Activated CD8-positive, alpha-beta memory T cell treated with anti-CD3 and anti-CD28 coated beads, Interleukin-2, amount 10 ng/mL, durations not matched to agents 7 days and 5 days (primary cell): Measurements from ENCODE around the gene AIFM3. TPM values are rescaled to one million over a fixed set of nuclear protein-coding genes. Genes with fewer than 3 reads are reported as not detected.
A peak's percentile ranks its signal among the peaks of the same experiment; 100 is the strongest.

ENCODE experiments used
- ATAC-seq: fragments of 150-1000 bp; cut with Tn5 transposase; one replicate; pipeline ENCODE4 v1.10.0; 2021; ENCODE audit warnings: moderate library complexity
- CTCF ChIA-PET: fragments of 350-600 bp; sonication (Branson Sonifier 250); formaldehyde crosslinking; loops from one replicate; lab custom pipeline; 2021; ENCODE audit warnings: antibody characterized with exemption; lab: Charles Lee
- DNase-seq: peaks from one replicate; pipeline ENCODE4 v3.0.0-alpha.2; 2020
- H3K27ac Mint-ChIP-seq: one replicate; pipeline ENCODE4 v1.8.0; 2021; ENCODE audit warnings: mild to moderate bottlenecking, mixed read lengths
- H3K27me3 Mint-ChIP-seq: one replicate; pipeline ENCODE4 v1.8.0; 2021; ENCODE audit warnings: mixed read lengths
- H3K36me3 Mint-ChIP-seq: one replicate; pipeline ENCODE4 v1.8.0; 2021; ENCODE audit warnings: mild to moderate bottlenecking, mixed read lengths
- H3K4me1 Mint-ChIP-seq: one replicate; pipeline ENCODE4 v1.8.0; 2021; ENCODE audit warnings: mixed read lengths
- H3K4me3 Mint-ChIP-seq: one replicate; pipeline ENCODE4 v1.8.0; 2021; ENCODE audit warnings: mild to moderate bottlenecking, moderate library complexity, mixed read lengths
- H3K9me3 Mint-ChIP-seq: one replicate; pipeline ENCODE4 v1.8.0; 2022; ENCODE audit warnings: low read depth, mixed read lengths
- total RNA-seq, 2 experiments: library from RNA; stranded (reverse); gene quantifications; one replicate each; pipeline ENCODE4 v1.2.3, GENCODE V29; 2021

The AIFM3 gene
- total RNA-seq, 2 experiments from 2014 or later, result 0.66 to 0.67 TPM

DNA sequence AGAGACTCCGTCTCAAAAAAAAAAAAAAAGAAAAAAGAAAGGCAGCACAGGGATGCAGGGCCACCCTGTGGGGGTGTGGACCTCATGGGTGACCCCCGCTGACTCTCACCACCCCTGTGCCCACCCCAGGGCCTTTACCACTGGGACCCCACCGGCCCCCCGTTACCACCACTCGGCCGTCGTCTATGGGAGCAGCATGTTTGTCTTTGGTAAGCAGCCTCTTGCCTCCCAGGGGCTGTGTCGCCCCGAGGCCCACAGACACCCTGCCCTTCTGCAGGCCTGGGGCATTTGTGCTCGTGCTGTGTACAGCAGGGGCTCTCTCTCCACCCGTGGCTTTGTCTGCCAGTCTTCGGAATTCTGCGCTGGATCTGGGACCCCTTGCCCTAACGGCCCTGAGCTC, 20.3 kb downstream of the AIFM3 start:
- H3K36me3 Mint-ChIP-seq, result peaks cover 13% of the 10 kb centered on the region
- CTCF ChIA-PET, result no interaction called here
- H3K4me1 Mint-ChIP-seq, result peaks cover 27% of the 10 kb centered on the region
- no peak overlapping the region for H3K27ac Mint-ChIP-seq
- no peaks in the 10 kb centered on the region for H3K9me3 Mint-ChIP-seq
- H3K4me3 Mint-ChIP-seq, result no peak overlapping the region
- no peaks in the 10 kb centered on the region for H3K27me3 Mint-ChIP-seq
- ATAC-seq (no peak), DNase-seq (no peak)

DNA sequence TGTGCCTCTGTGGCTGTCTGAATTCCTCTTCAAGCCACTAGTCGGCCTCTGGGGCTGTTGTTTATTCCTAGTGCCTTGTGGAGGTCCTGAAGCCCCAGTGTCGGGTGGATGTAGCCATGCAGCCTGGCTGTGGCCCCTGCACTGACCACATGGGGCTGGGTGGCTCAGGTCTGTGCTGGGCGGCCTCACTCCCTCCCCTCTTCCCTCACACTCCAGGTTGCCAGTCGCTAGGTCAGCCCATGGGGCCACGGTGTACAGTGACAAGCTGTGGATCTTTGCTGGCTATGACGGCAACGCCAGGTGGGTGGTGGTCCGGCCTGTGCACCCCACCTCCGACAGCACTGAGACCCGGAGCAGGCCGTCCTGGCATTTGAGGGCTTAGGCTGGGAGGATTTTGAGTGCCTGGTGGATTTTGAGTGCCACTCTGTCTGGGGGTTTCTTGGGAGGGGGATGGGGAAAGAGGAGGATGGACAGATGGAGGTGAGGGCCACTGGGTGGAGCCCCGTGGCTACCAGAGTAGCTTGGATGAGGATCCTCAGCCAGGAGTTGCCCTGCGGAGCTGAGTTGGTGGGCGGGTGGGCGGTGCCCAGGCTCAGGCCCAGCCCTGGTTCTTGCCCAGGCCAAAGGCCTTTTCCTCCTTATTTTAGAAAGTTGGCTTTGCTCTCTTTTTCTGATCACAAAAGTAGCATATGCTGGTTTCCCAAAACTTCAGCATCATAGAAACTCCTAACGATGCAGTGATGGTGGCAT, 21.7 kb downstream of the AIFM3 start:
- Mint-ChIP-seq H3K4me1 (peaks cover 14% of the 10 kb centered on the region), H3K27ac (no peak overlapping the region), H3K36me3 (peaks cover 13% of the 10 kb centered on the region), H3K9me3 (no peaks in the 10 kb centered on the region), H3K4me3 (no peak overlapping the region), H3K27me3 (no peaks in the 10 kb centered on the region)
- no peak for DNase-seq
- CTCF ChIA-PET, result no interaction called here
- no peak for ATAC-seq

DNA sequence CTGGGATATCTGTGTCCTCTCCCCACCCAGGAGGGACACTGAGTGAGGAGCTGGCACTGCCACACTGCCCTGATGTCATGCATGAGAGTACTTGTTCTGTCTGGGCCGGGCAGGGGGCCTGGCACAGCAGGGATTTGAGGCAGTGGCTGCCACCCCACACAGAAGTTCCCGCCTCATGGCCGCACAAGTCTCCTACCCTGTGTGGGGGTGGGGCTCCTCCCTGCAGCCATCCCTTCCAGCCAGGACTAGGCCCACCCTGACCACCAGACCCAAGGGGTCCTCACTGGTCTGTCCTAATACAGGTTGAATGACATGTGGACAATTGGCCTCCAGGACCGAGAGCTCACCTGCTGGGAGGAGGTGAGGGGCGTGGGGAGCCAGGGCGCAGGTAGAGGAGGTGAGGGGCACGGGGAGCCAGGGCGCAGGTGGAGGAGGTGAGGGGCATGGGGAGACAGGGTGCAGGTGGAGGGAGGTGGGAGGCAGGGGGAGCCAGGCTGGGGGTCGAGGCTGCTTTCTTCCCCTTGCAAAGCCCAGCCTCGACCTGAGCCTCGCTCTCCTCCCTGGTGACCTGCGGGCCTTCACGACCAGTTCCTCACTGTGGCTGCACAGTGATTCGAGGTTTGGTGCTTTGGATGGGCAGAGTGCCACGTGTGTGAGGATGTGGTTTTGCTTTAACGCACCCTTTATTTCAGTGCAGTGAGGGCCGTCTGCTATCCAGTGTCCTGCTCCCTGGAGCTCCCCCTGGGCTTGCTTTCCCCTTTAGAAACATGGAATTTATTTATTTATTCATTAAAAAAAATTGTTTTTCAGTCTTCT, 22.5 kb downstream of the AIFM3 start:
- CTCF ChIA-PET, result interaction anchor here (1.3 kb wide), 1 partner anchor 7 kb away, joined by 3 read pairs; the partner anchor contains the start of gene LZTR1
- H3K27me3 Mint-ChIP-seq, result no peaks in the 10 kb centered on the region
- H3K27ac Mint-ChIP-seq, result no peak overlapping the region
- no peak overlapping the region for H3K4me3 Mint-ChIP-seq
- DNase-seq (no peak), ATAC-seq (no peak)
- peaks cover 13% of the 10 kb centered on the region for H3K36me3 Mint-ChIP-seq
- no peaks in the 10 kb centered on the region for H3K9me3 Mint-ChIP-seq
- peaks cover 11% of the 10 kb centered on the region for H3K4me1 Mint-ChIP-seq

DNA sequence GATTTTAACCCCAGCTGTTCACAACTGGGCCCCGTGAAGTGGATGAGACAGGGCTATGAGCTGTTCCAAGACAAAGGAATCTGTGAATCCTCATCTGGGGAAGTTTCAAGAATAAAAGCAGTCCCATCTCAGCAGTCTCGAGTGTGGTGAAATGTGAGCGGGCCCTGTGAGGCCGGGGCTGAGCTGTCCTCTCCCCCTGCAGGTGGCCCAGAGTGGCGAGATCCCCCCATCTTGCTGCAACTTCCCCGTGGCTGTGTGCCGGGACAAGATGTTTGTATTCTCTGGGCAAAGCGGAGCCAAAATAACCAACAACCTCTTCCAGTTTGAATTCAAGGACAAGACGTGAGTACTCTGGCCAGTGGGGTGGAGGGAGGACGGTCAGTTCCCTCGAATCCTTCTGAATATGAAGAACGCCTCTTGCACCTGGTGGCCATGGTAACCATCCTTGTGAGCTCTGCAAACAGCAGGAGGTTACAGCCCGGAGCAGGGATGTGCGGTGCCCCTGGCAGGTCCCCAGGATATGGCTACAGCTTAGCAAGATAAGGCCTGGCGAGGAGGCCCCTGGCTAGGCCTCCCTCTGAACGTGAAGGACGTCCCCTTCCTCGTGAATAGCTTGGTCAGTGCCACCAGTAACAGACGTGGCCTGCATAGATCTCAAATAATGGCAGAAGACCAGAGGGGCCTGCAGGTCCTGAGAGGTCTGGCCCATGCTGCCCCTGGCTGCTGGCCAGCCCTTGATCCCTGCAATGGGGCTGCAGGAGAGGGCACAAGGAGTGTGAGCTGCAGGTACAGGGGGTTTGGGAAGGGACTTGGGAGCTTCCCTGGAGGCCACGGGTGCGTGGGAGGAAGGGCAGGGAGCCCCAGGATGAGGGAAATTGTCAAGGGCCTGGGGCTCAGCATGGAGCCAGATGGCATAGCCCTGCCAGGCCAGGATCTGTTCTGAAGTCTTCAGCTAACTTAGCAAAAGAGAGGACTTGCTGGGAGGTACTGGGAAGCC, 23.4 kb downstream of the AIFM3 start:
- no peak overlapping the region for H3K4me3 Mint-ChIP-seq
- ATAC-seq (no peak), DNase-seq (no peak)
- peaks cover 13% of the 10 kb centered on the region for H3K36me3 Mint-ChIP-seq
- peaks cover 11% of the 10 kb centered on the region for H3K4me1 Mint-ChIP-seq
- H3K9me3 Mint-ChIP-seq, result no peaks in the 10 kb centered on the region
- CTCF ChIA-PET, result interaction anchor here (1.1 to 1.3 kb wide), 2 partner anchors 8 to 12 kb away, joined by 3 read pairs; partner anchors contain the start of genes LZTR1 and THAP7
- H3K27ac Mint-ChIP-seq, result peak overlapping the region; percentile 49
- no peaks in the 10 kb centered on the region for H3K27me3 Mint-ChIP-seq

DNA sequence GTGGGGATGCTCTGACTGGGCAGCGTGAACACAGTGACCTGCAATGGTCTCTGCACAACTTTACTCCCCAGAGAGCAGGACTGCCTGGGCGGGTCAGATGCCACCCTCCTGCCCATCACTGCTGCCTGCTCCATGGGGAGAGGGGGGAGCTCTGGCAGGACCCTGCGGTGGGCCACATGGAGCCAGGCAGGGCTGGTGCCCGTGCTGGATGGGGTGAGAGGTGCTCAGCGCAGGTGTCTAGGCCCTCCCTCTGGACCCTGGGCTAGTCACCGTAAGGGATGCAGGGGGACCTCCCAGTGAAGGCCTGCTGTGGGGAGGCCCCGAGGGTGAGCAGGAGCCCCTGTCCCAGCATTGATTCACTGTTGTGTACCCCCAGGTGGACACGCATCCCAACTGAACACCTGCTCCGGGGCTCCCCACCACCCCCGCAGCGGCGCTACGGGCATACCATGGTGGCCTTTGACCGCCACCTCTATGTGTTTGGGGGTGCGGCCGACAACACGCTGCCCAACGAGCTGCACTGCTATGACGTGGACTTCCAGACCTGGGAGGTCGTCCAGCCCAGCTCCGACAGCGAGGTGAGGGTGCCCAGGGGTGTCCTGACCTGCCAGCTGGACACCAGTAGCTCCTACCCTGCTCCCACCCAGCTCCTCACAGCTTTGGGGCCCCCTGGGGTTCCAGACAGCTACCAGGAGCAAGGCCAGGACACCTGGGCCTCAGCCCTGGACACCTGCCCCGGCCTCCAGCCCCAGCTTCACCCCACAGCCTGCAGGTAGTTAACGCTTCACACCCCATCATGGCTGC, 24.4 kb downstream of the AIFM3 start:
- Mint-ChIP-seq H3K27ac (no peak overlapping the region), H3K9me3 (no peaks in the 10 kb centered on the region), H3K27me3 (no peaks in the 10 kb centered on the region), H3K4me3 (no peak overlapping the region), H3K4me1 (peaks cover 11% of the 10 kb centered on the region), H3K36me3 (peaks cover 9% of the 10 kb centered on the region)
- no peak for DNase-seq
- ATAC-seq, result no peak
- CTCF ChIA-PET, result interaction anchor here (1.1 kb wide), 1 partner anchor 11 kb away, joined by 3 read pairs; the partner anchor contains the start of gene THAP7

DNA sequence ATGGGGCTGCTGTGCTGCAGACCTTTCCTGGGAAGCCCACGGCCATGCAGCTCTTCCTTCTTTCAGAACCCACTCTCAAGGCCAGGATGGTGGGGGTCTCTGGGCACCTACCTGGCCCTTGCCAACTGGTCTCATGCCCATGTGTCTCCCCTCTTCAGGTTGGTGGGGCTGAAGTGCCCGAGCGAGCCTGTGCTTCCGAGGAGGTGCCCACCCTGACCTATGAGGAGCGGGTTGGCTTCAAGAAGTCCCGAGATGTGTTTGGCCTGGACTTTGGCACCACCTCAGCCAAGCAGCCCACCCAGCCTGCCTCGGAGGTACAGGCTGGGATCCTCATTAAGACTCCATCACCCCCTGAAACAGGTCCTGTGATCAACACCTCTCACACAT, 25.0 kb downstream of the AIFM3 start:
- Mint-ChIP-seq H3K36me3 (peaks cover 7% of the 10 kb centered on the region), H3K27ac (no peak overlapping the region), H3K4me3 (no peak overlapping the region), H3K27me3 (no peaks in the 10 kb centered on the region), H3K9me3 (no peaks in the 10 kb centered on the region), H3K4me1 (peaks cover 11% of the 10 kb centered on the region)
- ATAC-seq (no peak), DNase-seq (no peak)
- CTCF ChIA-PET, result no interaction called here

DNA sequence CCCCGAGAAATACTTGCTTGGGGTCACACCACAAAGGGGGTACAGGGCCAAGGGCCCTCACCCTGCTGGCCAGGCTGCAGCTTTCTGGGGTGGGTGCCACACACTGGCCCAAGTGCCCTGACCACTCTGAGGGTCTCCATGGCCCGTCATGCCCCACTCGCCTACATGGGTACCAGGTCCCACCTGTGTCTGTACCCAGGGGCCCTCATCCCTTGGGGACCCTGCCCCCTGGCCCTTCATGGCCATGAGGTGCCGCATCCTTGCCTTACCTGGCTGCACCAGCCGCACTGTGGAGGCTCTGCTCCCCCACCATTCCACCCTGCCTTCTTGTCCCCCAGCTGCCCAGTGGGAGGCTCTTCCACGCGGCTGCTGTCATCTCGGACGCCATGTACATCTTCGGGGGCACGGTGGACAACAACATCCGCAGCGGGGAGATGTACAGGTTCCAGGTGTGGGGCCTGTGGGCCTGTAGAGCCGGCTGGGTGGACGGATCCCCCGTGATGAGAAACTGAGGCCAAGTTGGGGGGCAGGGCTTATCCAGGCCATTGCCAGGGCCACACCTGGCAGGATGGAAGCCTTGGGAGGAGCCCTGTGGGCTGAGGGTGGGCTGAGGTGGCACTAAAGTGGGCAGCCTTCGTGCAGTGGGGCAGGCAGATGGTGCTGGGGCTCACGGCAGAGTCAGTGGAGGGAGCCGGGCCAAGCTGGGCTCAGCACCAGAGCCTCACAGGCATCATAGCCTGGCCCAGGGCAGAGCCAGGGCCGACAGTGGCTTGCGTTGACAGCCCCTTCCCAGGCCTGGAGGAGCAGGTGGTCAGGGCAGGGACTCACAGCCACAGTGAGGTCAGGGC, 25.6 kb downstream of the AIFM3 start:
- CTCF ChIA-PET, result no interaction called here
- Mint-ChIP-seq H3K36me3 (peaks cover 3% of the 10 kb centered on the region), H3K27me3 (no peaks in the 10 kb centered on the region), H3K4me3 (no peak overlapping the region), H3K27ac (no peak overlapping the region), H3K9me3 (no peaks in the 10 kb centered on the region), H3K4me1 (peaks cover 11% of the 10 kb centered on the region)
- DNase-seq, result no peak
- no peak for ATAC-seq

DNA sequence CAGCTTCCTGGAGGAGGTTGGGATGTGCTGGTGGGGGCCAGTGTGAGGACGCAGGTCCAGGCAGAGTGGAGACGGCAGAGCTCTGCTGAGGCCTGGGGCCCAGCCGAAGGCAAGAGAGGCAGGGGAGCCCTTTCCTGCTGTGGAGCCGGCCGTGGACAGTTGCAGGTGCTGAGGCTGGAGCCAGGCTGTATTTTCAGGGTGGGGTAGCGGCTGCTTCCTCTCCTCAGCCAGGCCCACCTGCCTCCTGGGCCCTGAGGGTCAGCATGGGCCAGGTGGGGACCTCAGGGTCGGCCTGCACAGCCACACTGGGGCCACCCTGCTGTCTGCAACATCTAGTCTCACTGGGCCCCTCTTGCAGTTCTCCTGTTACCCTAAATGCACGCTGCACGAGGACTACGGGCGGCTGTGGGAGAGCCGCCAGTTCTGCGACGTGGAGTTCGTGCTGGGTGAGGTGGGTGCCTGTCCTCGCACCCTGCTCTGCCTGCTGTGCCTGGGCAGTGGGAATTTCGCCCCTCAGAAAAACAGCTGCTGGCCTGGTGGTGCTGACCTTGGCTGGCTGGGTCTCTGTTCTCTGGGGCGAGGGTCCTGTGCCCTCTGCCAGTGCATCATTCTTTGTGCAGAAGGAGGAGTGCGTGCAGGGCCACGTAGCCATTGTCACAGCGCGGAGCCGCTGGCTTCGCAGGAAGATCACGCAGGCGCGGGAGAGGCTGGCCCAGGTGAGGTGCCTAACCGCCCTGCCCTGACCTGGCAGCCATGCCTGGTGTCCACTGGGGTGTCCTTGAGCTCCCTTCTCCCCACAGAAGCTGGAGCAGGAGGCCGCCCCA, 26.5 kb downstream of the AIFM3 start:
- CTCF ChIA-PET, result no interaction called here
- H3K27me3 Mint-ChIP-seq, result no peaks in the 10 kb centered on the region
- no peaks in the 10 kb centered on the region for H3K36me3 Mint-ChIP-seq
- H3K4me1 Mint-ChIP-seq, result peaks cover 11% of the 10 kb centered on the region
- no peak overlapping the region for H3K27ac Mint-ChIP-seq
- no peak overlapping the region for H3K4me3 Mint-ChIP-seq
- DNase-seq, result no peak
- no peaks in the 10 kb centered on the region for H3K9me3 Mint-ChIP-seq
- ATAC-seq, result no peak

DNA sequence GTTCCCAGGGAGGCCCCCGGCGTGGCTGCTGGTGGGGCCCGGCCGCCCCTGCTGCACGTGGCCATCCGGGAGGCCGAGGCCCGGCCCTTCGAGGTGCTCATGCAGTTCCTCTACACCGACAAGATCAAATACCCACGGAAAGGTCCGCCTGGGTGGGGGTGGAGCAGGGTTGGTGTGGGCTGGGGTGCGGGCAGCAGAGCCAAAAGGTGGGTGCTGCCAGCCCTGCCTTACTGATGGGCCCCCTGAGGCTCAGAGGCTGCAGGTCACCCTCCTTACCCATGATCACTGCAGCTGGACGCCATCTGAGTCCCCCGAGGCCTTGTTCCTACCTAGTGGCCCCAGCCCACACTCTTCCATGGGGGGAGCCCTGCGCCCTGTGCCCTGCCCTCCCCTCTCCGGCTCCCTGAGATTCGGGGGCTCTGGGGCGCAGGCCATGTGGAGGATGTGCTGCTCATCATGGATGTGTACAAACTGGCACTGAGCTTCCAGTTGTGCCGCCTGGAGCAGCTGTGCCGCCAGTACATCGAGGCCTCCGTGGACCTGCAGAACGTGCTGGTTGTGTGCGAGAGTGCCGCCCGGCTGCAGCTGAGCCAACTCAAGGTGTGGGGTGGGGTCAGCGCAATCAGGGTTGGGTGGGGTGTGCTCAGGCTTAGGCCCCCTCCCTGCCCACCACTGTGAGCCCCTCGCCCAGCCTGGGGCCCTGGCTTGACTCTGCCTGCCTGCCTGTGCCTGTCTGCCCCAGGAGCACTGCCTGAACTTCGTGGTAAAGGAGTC, 27.3 kb downstream of the AIFM3 start:
- H3K4me1 Mint-ChIP-seq, result peaks cover 10% of the 10 kb centered on the region
- H3K27me3 Mint-ChIP-seq, result no peaks in the 10 kb centered on the region
- no peaks in the 10 kb centered on the region for H3K36me3 Mint-ChIP-seq
- no peak overlapping the region for H3K27ac Mint-ChIP-seq
- DNase-seq (no peak), ATAC-seq (no peak)
- no peaks in the 10 kb centered on the region for H3K9me3 Mint-ChIP-seq
- CTCF ChIA-PET, result no interaction called here
- no peak overlapping the region for H3K4me3 Mint-ChIP-seq

DNA sequence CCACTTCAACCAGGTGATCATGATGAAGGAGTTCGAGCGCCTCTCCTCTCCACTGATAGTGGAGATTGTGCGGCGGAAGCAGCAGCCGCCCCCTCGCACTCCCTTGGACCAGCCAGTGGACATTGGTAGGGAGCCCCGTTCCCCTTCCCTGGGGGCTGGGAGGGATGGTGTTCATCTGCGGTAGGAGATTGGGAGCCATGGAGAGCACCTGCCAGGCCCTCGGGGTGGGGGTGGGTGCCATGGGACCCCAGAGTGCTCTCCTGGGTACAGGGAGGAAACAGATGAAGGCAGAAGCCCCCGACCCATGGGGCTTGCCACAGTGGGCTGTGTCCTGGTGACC, 27.8 kb downstream of the AIFM3 start:
- Mint-ChIP-seq H3K27ac (no peak overlapping the region), H3K36me3 (no peaks in the 10 kb centered on the region), H3K9me3 (no peaks in the 10 kb centered on the region), H3K4me1 (peaks cover 6% of the 10 kb centered on the region), H3K27me3 (no peaks in the 10 kb centered on the region), H3K4me3 (no peak overlapping the region)
- CTCF ChIA-PET, result no interaction called here
- ATAC-seq, result no peak
- DNase-seq, result no peak
